ENCODE data around the gene NSL1.

The NSL1 gene

DNA sequence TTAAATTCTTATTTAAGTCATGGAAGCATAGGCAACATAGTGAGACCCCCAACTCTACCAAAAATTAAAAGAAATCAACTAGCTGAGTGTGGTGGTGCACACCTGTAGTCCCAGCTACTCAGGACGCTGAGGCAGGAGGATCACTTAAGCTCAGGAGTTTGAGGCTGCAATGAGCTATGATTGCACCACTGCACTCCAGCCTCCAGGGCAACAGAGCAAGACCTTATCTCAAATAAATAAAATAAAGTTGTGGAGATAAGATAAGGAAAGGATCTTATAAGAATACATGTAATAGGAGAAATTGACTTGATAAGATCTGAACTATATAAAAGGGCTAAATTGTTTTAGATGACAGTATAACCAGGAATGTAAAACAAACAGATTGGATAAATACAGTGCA lies 89.7 kb downstream of the NSL1 start:
- DNase-seq = no peak

DNA sequence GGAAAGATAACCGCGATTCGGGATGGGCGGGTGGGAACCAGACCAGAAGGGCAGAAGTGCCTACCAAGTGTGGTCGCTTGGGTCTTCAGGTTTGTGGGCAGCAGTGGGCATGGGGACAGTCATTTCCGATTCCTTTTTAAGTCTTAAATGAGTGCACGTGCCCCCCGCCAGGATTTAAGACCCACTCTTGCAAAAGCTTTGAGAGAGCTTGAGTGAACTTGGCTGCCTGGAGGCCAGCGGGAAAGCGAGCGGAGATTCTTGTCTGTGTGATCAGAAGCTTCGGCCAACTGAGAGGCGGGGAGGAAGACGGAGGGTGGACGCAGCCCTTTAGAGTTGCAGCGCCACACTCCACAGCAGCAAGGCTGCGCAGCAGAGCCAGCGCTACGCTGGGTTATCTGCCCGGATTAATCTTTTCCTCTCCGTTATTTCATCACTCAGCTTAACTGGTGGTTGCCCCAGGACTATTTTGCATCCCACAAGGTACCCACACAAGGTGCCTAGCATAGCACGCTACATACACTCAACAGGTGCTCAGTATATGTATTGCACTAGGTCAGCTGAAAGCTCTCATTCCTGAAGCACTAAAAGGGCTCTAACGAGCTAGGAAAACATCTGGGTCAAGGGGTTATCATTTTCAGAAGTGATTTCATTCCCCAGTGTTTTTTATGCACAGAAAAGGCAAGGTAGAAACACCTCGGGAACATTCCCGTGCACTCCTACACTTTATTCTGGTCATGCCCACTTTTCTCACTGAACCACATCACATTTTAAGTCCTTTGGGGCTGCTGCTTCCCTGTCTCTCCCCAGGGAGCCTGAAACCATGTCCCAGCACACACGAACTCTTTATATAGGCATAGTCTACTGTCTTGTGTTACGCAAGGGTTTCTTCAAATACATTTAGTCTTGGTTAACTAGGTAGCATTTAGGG lies 90.4 kb downstream of the NSL1 start:
- peak; percentile 74 for DNase-seq

DNA sequence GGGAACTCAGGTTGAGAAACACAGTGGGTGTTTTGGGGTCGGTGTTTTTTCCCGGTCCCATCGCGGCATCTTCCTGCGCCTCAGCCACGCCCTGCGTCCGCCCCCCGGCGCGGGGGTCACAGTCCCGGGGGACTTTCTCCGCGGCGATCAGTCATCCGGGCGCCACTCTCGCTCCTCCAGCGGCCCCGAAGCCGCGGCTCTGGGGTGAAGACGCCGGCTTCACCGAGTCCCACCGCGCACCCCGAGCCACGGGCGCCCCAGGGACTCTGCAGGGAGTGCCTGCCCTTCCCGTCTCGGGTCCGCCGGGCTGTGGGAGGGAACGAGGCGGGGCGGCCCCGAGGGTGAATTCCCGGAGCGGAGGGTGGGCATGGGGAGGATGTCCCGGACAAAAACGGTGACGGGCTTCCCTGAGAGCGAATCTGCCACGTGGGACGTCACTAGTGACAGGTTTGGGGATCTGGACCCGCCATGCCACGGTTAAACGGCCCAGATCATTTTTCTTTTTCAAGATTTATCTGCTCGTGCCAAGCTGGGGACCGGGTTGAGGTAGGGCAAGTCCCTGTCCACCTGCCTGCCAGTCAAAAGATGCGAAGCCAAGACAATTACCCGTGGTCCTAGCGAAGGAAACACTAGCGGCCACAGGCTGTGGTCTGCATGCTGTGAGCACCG lies 91.2 kb downstream of the NSL1 start:
- DNase-seq = peak; percentile 58

DNA sequence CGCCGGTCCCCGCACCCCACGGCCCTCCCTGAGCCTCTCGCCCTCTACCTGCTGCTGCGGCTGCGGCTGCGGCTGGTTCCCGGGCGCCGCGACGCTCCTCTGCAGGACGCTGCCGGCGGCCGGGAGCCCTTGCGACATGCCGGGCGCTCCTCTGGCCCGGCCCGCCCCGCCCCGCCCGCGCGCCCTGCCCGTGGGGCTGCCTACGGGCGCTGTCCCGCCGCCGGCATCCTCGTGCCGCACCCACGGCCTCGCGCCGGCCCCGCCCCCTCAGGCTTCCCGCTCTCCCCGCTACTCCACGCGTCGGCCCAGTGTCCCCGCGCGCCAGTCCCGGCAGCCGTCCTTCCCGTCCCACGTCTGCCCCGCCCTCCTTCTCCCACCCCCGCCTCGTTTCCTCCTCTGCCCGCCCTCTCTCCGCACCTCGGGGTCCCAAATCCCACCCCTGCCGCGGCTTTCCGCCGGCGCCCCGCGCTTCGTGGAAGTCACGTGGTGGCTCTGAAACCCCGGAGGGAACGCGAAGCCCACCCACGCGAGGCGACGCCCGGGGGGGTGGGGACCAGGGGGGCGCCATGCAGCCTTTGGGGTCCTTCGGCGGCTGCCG lies 91.9 kb downstream of the NSL1 start, which contains the start of gene BATF3:
Gene BATF3 (minus strand): TSS at position 216 of the 598 bp plus-strand sequence. CDS start 78 bp downstream, at position 138.
- peak; percentile 65 for DNase-seq

DNA sequence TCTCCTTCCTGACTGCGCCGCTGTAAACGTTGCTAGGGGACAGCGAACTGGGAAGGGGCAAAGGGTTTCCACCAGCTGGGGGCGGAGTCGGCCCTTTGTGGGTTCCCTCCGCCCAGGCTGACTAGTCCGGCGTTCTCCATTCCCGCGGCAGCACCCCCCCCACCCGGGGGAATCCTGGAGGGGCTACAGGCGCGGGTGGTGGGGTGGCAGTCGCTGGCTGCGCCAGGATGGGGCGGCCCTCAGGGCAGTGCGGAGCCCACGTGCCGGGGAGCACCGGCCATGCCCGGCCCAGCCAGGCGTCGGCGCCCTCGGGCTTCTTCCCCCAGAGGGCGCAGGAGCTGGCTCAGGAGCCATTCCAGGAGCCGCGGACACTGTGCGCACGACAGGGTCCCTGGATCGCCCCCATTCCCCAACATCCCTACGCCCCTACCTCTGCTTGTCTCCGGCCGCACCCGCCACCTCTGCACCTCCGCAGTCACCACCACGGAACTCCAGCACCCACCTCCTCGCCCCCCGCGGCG lies 92.4 kb downstream of the NSL1 start:
- DNase-seq = peak; percentile 68

DNA sequence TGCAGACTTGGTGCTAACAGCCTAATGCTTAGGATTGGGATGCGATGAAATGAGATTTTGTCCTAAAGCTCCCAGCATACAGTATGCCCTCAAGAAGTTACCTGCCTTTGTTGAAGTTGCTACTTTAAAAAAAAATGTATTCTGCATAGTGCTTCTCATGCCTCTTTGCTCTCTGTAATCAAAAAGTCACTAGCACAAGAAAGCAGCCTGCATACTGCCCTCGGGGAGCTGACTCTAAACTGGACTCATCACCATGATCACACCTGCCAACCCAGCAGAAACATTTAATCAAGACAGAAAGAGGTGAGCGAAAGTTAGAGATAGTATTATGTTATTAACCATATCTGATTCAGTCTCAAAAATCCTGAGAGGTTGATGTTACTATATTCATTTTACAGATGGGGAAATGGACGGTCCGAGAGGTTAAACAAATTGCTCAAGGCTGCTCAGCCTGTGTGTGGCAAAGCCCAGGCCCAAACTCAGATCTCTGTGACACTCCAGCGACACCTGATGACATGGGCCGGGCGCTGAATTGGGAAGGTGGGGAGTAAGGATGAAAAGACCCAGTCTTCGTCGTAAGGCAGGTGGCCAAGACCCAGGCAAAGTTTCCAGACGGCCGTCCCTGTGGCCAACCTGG lies 93.0 kb downstream of the NSL1 start:
- DNase-seq = no peak

DNA sequence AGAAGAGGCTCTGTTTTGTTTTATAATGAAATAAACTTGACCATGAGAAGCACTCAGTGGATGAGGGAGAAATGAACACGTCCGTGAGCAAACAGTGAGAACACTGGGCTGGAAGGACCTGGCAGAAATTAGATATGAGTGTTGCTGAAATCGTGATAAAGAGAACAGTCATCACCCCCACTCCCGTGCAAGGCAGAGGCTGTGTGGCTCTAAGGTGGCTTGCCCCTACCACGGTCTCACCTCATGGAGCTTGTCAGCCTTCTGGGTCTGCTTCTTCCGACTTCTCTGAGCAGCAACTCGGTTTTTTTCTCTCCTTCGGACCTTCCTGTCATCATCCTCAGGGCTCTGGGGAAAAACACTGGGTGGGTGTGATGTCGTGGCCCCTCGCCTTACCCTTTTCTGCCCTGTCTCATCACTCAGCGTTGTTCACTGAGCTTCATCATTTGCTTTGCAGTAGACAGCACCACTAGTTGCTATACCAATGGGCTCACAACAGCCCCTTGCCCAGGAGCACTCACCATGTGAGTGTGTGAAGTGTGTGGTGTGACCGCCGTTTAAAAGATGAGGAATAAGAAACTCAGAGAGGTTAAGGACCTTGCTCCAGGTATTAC lies 94.8 kb downstream of the NSL1 start:
- no peak for DNase-seq

DNA sequence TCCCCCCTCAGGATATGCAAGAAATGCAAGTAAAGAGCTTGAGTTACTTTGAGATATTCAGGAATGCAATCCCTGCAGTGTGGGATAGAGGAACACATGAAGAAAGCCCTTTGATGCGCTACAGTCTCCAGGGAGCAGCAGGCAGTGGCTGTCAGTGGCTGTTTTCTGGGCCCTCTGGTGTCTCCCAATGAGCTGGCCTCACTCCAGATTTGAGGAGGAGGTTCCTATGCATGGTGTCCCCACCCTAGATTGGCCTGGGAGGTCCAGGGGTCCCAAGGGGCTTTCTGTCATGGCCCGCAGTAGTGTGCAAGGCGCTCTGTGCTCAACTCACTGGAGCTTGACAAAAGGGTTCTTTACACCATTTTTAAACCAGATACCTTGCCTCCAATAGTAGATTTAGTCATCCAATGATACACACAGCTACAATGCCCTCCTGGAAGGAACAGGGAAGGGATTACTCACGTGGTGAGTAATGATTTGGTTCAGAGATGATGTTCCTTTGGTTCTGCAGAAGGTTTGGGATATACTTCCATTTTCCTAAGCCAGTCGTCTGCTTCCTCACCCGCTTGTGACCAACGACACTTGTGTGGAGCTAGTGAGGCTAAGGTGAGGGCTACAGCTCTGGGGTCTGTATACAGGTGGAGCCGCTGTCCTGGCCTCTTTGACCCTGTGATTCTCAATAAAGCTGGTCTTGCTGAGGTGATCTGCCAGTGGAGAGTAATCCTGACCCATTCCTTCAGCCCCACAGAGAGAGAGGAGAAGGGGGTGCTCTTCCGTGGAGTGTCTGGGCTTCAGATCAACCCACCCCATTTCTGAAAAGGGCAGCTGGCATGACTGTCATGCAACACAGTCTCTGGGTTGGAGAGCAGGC lies 98.6 kb downstream of the NSL1 start:
- DNase-seq = peak; percentile 67

DNA sequence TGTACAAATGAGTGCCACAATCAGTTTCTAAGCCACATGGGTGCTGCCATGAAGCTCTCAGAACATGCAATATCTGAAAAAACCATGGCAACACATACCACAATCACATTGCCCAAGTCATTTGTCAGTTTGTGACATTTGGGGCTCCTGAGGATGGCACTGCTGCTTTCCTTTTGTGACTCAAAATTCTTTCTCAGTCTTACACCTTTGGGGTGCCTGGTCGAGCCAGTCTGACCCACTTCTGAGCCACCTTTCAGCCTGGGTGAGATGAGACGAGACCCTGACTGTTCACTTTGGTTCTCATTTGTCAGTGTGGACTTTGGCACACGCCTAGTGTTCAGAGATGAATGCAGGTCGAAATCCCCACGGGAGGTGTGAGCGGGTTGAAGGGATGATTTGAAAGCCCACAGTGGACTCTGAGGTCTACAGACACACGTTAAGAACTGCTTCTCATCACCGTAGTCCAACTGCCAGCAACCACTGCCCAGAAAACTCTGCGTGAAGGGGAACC lies 100.0 kb downstream of the NSL1 start:
- no peak for DNase-seq

DNA sequence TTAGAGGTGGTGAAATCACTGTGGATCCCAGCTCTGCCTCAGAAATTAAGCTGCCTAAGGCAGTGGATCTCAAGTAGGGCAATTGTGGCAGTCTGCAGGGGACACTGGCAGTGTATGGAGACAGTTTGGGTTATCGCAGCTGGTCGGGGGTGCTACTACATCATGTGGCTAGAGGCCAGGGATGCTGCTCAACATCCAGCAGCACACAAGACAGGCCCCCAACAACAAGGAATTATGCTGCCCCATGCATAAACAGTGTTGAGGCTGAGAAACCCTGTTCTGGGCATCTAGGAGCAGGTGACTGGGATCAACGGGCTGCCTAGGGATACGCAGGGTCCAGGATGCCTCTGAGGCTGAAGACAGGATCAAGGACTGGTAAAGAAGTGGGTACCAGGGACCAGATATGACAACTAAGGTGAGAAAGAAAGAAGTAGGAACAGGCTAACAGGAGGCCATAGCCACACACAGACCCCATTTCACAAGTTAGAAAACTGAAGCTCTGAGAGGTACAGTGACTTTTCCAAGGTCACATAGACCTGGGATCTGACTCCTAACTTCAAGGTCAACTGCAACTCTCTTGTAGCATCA lies 100.7 kb downstream of the NSL1 start:
- no peak for DNase-seq

DNA sequence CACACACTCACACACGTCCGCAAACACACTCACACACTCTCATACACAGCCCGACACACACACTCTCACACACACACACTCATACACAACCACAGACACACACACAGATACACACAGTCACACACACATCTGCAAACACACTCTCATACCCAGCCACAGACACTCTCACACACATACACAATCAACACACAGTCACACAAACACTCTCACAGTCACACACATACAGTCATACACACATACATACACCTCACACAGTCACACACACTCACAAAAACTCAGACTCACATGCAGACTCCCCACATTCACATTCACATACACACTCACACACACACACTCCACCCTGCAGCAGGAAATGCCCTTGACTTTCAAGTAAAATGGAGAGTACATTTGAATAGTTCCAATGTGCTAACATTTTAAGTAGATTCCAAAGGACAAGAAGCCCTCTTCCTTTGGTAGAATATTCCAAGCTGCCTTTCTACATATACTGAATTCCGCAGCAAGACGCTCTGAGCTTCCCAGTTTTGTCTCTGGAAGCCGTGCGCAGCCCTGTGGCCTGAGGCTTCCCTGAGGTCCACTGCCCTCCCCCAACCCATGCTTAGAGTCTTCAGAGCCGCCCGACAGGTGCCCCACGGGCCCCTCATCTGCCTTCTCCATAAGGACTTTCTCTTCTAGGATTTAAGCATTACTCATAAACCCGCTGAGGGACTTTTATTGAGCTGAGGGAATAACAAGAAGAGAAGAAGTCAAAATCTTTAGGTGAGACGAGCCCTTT lies 101.6 kb downstream of the NSL1 start:
- no peak for DNase-seq

DNA sequence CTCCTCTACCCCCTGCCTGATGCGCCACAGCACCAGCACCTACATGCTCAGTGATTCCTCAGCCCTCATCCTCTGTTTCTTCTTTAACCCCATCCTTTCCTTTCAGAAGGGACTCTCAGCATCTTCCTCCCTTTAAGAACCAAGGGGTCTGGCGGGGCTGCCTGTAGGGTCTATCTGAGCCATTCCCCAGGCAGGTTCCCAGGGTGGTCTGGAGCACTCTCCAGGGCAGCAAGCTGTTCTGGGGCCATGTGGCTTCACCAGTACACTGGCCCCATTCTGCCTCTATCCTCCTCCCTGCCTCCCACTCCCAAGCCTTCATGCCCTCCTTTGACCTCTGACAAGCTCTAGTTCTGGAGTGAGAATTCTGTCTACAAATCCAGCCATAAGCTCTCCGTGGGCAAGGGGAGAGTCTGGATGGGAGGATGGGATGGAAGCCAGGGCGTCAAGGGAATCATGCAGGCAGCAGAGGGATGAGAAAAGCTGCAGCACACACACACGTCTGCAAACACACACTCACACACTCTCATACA lies 102.3 kb downstream of the NSL1 start:
- no peak for DNase-seq

DNA sequence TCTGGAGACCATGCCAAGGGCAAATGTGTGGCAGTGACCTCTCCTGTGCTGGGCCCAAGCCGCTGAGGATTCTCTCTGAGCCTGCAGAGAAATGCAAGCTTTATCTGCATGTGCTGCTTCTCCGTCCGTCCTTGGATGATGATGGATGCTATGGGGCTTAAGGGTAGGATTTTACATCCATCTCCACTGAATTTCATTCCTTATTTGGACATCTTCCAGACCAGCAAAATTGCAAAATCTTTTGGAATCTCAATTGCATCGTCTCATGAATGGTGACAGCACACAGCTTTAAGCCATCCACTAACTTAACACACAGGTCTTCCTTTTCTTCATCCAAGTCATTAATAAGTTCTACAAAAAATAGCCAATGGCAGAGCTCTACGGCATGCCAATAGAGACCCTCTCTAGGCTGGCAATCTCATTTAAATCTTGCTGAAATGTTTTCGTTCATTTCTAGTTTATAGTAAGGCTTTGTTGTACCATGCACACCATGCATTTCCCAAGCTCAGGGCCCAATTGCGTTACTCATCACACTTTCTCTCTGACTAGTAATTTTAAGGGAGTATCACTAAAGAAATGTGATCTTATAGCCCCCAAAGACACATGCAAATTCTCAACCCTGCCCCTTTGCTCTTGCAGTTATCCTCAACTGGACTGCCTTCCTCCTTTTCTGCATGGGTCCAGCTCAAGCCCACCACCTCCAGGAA lies 103.1 kb downstream of the NSL1 start:
- DNase-seq = peak; percentile 47

DNA sequence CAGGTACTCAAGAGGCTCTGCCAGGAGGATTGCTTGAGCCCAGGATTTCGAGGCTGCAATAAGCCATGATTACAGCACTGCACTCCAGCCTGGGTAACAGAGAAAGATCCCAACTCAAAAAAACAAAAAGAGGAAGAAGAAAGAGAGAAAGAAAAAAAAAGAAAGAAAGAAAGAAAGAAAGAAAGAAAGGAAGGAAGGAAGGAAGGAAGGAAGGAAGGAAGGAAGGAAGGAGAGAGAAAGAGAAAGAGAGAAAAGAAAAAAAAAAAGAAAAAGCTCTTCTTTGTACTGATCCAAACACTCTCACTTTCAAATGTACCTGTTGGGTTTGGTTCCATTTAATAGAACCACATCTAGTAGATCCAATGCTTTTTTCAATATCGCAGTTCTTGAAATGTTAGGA lies 103.8 kb downstream of the NSL1 start:
- no peak for DNase-seq

DNA sequence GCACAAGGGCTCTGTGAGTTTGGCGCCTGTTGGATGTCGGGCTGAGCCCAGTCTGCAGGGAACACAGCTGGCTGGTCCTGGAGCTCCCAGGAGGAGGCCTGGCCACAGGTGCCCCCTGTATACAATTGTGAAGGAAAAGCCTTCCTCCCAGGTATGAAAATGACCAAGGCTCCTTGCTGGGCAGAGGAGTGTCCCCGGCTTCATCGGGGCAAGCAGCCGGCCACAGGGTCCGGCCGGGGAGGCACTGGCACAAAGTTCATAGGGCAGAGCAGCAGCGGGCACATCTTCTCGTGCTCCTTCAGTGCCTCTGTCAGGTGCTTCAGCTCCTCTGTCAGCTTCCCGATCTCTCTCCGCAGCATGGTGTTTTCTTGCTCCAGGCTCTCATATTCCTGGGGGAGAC lies 105.0 kb downstream of the NSL1 start:
- DNase-seq = no peak

DNA sequence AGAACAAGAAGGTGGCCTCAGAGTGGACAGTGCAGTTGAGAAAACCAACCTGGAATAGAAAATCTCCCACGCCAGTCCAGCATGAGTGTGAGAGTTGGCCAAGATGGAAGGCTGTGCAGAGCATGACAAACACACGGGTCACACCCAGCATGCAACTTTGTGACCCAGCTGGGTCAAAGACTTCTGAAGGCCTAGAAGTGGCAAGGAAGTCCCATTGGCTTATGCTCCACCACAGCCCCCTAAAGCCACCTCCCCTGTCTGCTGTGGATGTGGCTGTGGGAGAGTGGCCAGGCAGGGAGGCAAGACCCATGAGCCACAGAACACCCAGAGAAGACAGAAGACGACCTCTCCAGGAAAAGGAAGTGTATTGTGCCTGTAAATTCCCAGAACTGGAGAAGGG lies 105.5 kb downstream of the NSL1 start:
- DNase-seq = no peak

DNA sequence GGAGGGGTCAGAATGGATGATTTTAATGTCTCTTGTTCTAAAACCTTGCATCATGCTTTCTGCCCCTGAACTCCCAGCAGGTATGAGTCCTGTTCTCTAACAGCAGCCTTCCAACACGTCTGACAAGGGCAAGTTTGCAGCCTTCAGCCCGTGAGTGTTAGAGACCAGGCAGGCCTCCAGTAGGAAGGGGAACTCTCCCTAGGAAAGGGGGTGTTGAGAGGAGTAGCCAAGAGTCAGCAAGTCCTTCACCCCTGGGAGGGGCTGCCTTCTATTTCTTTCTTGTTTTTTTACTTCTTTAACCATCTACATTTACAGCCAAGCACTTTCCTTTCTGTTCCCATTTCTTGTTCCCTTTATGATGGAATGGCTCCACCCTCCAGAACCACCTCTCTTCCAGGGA lies 106.1 kb downstream of the NSL1 start:
- no peak for DNase-seq

DNA sequence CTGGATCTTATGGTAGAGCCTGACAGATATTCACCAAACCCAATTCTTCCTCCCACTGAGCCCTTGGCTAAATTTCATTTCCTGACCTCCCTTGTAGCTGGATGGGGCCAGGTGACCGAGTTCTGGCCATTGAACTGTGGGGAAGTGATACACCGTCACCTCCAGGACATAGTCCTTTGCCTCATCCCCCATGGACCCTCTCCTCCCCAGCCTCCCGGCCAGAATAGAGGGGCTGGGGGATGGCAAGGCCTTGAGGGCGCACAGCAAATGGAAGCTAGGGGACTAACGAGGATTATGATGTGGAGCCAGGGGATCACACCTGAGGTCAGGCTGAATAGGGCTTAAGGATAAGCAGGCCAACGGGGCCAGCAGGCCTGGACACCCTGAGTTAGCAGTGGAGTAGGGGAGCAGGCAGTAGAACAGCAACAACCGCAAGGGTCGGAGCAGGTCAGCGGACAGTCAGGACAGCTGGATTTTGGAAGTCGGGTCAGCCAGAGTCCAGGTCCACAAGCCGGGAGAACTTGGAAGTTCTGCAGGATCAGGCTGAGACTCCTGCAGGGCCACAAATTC lies 107.0 kb downstream of the NSL1 start:
- DNase-seq = no peak

DNA sequence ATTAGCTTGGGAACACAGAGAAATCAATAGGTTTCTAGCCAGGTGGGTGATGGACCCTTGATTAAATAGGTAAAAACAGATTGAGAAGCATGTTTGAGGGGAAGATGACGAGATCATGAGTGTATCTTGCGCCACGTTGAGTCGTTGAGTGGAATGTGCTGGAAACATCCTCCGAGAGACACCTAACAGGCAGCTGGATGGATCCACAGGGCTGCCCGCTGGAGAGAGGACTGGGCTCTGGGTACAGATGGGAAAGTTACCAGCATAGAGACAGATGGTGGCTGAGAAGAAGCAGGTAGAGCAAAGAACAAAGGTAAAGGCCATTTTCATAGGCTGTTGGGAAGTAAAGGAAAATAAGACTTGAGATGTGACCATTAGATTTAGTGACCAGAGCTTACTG lies 107.5 kb downstream of the NSL1 start:
- no peak for DNase-seq

Measured in EL (cell line).